Trophoblast cell (in vitro differentiated cells and primary cell): Measurements from ENCODE around the gene SPATC1L.

Experiments used
- DNase-seq, 2 donors: peaks; one replicate each; pipeline ENCODE4 v3.0.0-alpha.2; 2016
- H2AFZ ChIP-seq: 2 replicates; pipeline ENCODE4 v1.6.1; 2013; ENCODE audit warnings: low read length, moderate library complexity, mild to moderate bottlenecking; ENCODE audit not compliant: insufficient read depth, poor library complexity
- H2AK5ac ChIP-seq: 2 replicates; pipeline ENCODE4 v1.6.1; 2013; ENCODE audit warnings: mild to moderate bottlenecking, low read length
- H2BK120ac ChIP-seq: 2 replicates; pipeline ENCODE4 v1.6.1; 2013; ENCODE audit warnings: low read length, mild to moderate bottlenecking, moderate library complexity; ENCODE audit not compliant: insufficient read depth, poor library complexity
- H2BK12ac ChIP-seq: 2 replicates; pipeline ENCODE4 v1.6.1; 2013; ENCODE audit warnings: mild to moderate bottlenecking, low read length, moderate library complexity
- H2BK5ac ChIP-seq: 2 replicates; pipeline ENCODE4 v1.6.1; 2013; ENCODE audit warnings: low read length, low read depth, moderate library complexity, mild to moderate bottlenecking; ENCODE audit not compliant: poor library complexity
- H3K14ac ChIP-seq: 2 replicates; pipeline ENCODE4 v1.6.1; 2013; ENCODE audit warnings: mild to moderate bottlenecking, low read length
- H3K18ac ChIP-seq: 2 replicates; pipeline ENCODE4 v1.6.1; 2013; ENCODE audit warnings: mild to moderate bottlenecking, low read length
- H3K23ac ChIP-seq: 2 replicates; pipeline ENCODE4 v1.6.1; 2013; ENCODE audit warnings: low read length
- H3K27ac ChIP-seq: 2 replicates; pipeline ENCODE4 v1.5.1; 2013; ENCODE audit warnings: low read depth, mild to moderate bottlenecking, inconsistent platforms, low read length, moderate library complexity
- H3K27me3 ChIP-seq: 2 replicates; pipeline ENCODE4 v1.6.1; 2013; ENCODE audit warnings: inconsistent platforms, mild to moderate bottlenecking, low read length, moderate library complexity; ENCODE audit not compliant: insufficient read depth
- H3K36me3 ChIP-seq, 2 experiments: 1 replicate in 1 of 2; 2 replicates in 1 of 2; pipeline ENCODE4 v1.6.1; 2013; ENCODE audit warnings: low read length in 2 of 2, mild to moderate bottlenecking in 2 of 2, moderate library complexity in 1 of 2; ENCODE audit not compliant: insufficient read depth in 2 of 2, control insufficient read depth in 1 of 2
- H3K4ac ChIP-seq: 2 replicates; pipeline ENCODE4 v1.6.1; 2013; ENCODE audit warnings: low read depth, mild to moderate bottlenecking, low read length, moderate library complexity
- H3K4me1 ChIP-seq, 2 experiments: 1 replicate in 1 of 2; 2 replicates in 1 of 2; pipeline ENCODE4 v1.6.1; 2013; ENCODE audit warnings: low read length in 2 of 2, mild to moderate bottlenecking in 2 of 2, moderate library complexity in 1 of 2; ENCODE audit not compliant: insufficient read depth in 2 of 2, control insufficient read depth in 1 of 2
- H3K4me2 ChIP-seq: 2 replicates; pipeline ENCODE4 v1.6.1; 2013; ENCODE audit warnings: inconsistent platforms, mild to moderate bottlenecking, low read length, moderate library complexity
- H3K4me3 ChIP-seq: 2 replicates; pipeline ENCODE4 v1.5.1; 2013; ENCODE audit warnings: mild to moderate bottlenecking, low read depth, low read length, inconsistent platforms
- H3K79me1 ChIP-seq: one replicate; pipeline ENCODE4 v1.6.1; 2013; ENCODE audit warnings: low read length
- H3K79me2 ChIP-seq: 2 replicates; pipeline ENCODE4 v1.6.1; 2013; ENCODE audit warnings: low read length, mild to moderate bottlenecking; ENCODE audit not compliant: control insufficient read depth, insufficient read depth, poor library complexity
- H3K9ac ChIP-seq: 2 replicates; pipeline ENCODE4 v1.6.1; 2013; ENCODE audit warnings: mild to moderate bottlenecking, low read length
- H3K9me3 ChIP-seq: 2 replicates; pipeline ENCODE4 v1.6.1; 2013; ENCODE audit warnings: low read depth, mild to moderate bottlenecking, control low read depth, inconsistent platforms, low read length; ENCODE audit not compliant: insufficient read depth
- H4K12ac ChIP-seq: 2 replicates; pipeline ENCODE4 v1.6.1; 2013; ENCODE audit warnings: low read depth, mild to moderate bottlenecking, low read length, moderate library complexity
- H4K8ac ChIP-seq: 2 replicates; pipeline ENCODE4 v1.6.1; 2013; ENCODE audit warnings: low read depth, mild to moderate bottlenecking, low read length, moderate library complexity
- H4K91ac ChIP-seq: one replicate; pipeline ENCODE4 v1.6.1; 2013; ENCODE audit warnings: low read depth, mild to moderate bottlenecking, low read length, moderate library complexity
- WGBS: extraction: QIAGEN DNeasy Blood & Tissue Kit; methylation state at CpG from one replicate; pipeline ENCODE4 v1.1.7; 2013; ENCODE audit warnings: missing lambda C conversion rate; ENCODE audit not compliant: insufficient read length, insufficient coverage; ENCODE audit errors: extremely low coverage; 5-methylcytosine and 5-hydroxymethylcytosine counted together

SPATC1L gene

GRCh38 chr21:46188226-46189212, 4.3 kb upstream of the SPATC1L start:
- Histone ChIP-seq H3K23ac (no peak overlapping the region), H4K8ac (no peak overlapping the region), H2BK12ac (no peak overlapping the region), H2AFZ (no peak overlapping the region), H3K36me3 (peaks cover 33 to 35% of the 10 kb centered on the region in 2 experiments), H3K18ac (no peak overlapping the region), H3K4ac (no peak overlapping the region), H3K79me2 (peaks cover 6% of the 10 kb centered on the region), H3K4me3 (no peak overlapping the region), H3K9ac (no peak overlapping the region), H3K4me2 (peak overlapping the region; percentile 27), H2BK120ac (no peak overlapping the region), H4K91ac (peak overlapping the region; percentile 21), H3K79me1 (peaks cover 12% of the 10 kb centered on the region), H3K9me3 (peaks cover 3% of the 10 kb centered on the region), H3K27me3 (no peaks in the 10 kb centered on the region), H2BK5ac (no peak overlapping the region), H2AK5ac (no peak overlapping the region), H3K4me1 (peaks cover 32% of the 10 kb centered on the region in 2 experiments), H3K14ac (no peak overlapping the region), H3K27ac (peak overlapping the region; percentile 84), H4K12ac (no peak overlapping the region)
- peak; percentile 50 to 68 for DNase-seq
- no CpG with 5 or more reads among the region's 17 CpGs for WGBS

GRCh38 chr21:46187814-46188213, 3.6 kb upstream of the SPATC1L start:
- Histone ChIP-seq H4K91ac (no peak overlapping the region), H4K8ac (no peak overlapping the region), H2AK5ac (no peak overlapping the region), H3K4ac (no peak overlapping the region), H3K79me1 (peaks cover 12% of the 10 kb centered on the region), H3K23ac (no peak overlapping the region), H3K27ac (no peak overlapping the region), H2BK120ac (no peak overlapping the region), H3K4me2 (no peak overlapping the region), H2BK5ac (no peak overlapping the region), H2BK12ac (peak overlapping the region; percentile 28), H3K79me2 (peaks cover 6% of the 10 kb centered on the region), H3K36me3 (peaks cover 28 to 29% of the 10 kb centered on the region in 2 experiments), H3K14ac (no peak overlapping the region), H3K9ac (no peak overlapping the region), H2AFZ (no peak overlapping the region), H3K4me1 (peaks cover 35 to 36% of the 10 kb centered on the region in 2 experiments), H3K27me3 (no peaks in the 10 kb centered on the region), H3K18ac (no peak overlapping the region), H4K12ac (no peak overlapping the region), H3K9me3 (peaks cover 5% of the 10 kb centered on the region), H3K4me3 (no peak overlapping the region)
- DNase-seq: no peak
- no CpG with 5 or more reads among the region's 7 CpGs for WGBS

DNA sequence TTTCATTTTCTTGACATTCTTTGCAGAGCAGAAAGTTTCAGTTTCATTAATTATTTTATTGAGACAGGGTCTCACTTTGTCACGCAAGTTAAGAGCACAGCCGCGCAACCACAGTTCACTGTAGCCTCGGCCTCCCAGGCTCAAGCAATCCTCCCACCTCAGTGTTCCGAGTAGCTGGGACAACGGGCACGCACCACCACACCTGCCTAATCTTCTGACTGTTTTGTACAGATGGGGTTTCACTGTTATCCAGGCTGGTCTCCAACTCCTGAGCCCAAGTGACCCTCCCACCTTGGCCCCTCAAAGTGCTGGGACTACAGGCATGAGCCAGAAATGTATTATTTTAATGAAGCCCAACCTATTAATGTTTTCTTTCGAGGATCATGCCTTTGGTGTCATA, 3.0 kb upstream of the SPATC1L start:
- no peak overlapping the region for H3K4me3 ChIP-seq
- peaks cover 6% of the 10 kb centered on the region for H3K79me2 ChIP-seq
- H3K9ac ChIP-seq: no peak overlapping the region
- H3K14ac ChIP-seq: no peak overlapping the region
- H2BK12ac ChIP-seq: no peak overlapping the region
- H4K8ac ChIP-seq: no peak overlapping the region
- H3K9me3 ChIP-seq: peaks cover 5% of the 10 kb centered on the region
- no peak overlapping the region for H2AK5ac ChIP-seq
- no peaks in the 10 kb centered on the region for H3K27me3 ChIP-seq
- H2BK5ac ChIP-seq: no peak overlapping the region
- H2AFZ ChIP-seq: no peak overlapping the region
- H3K27ac ChIP-seq: no peak overlapping the region
- H3K18ac ChIP-seq: no peak overlapping the region
- no peak overlapping the region for H4K12ac ChIP-seq
- H3K79me1 ChIP-seq: peaks cover 12% of the 10 kb centered on the region
- peaks cover 24 to 25% of the 10 kb centered on the region in 2 experiments for H3K36me3 ChIP-seq
- H3K23ac ChIP-seq: no peak overlapping the region
- peaks cover 35 to 36% of the 10 kb centered on the region in 2 experiments for H3K4me1 ChIP-seq
- H2BK120ac ChIP-seq: no peak overlapping the region
- no peak overlapping the region for H3K4ac ChIP-seq
- peak overlapping the region; percentile 33 for H4K91ac ChIP-seq
- no CpG with 5 or more reads among the region's 8 CpGs for WGBS
- no peak overlapping the region for H3K4me2 ChIP-seq
- no peak for DNase-seq

GRCh38 chr21:46185716-46186115, 1.5 kb upstream of the SPATC1L start:
- H2BK12ac ChIP-seq: no peak overlapping the region
- WGBS: no CpG with 5 or more reads among the region's 7 CpGs
- no peak overlapping the region for H3K27ac ChIP-seq
- H2AFZ ChIP-seq: no peak overlapping the region
- H4K8ac ChIP-seq: no peak overlapping the region
- H2BK5ac ChIP-seq: no peak overlapping the region
- H3K23ac ChIP-seq: no peak overlapping the region
- no peak overlapping the region for H2BK120ac ChIP-seq
- no peak overlapping the region for H3K4me3 ChIP-seq
- no peak overlapping the region for H3K4me2 ChIP-seq
- H3K18ac ChIP-seq: no peak overlapping the region
- H2AK5ac ChIP-seq: no peak overlapping the region
- DNase-seq: no peak
- no peaks in the 10 kb centered on the region for H3K27me3 ChIP-seq
- no peak overlapping the region for H3K14ac ChIP-seq
- H3K9me3 ChIP-seq: peaks cover 2% of the 10 kb centered on the region
- H3K4me1 ChIP-seq: peaks cover 25 to 28% of the 10 kb centered on the region in 2 experiments
- no peak overlapping the region for H4K91ac ChIP-seq
- no peak overlapping the region for H3K4ac ChIP-seq
- no peak overlapping the region for H3K9ac ChIP-seq
- no peak overlapping the region for H4K12ac ChIP-seq
- peaks cover 10% of the 10 kb centered on the region in 2 experiments for H3K36me3 ChIP-seq
- H3K79me2 ChIP-seq: peaks cover 6% of the 10 kb centered on the region
- peaks cover 10% of the 10 kb centered on the region for H3K79me1 ChIP-seq
